NCI-H526 (cell line): ENCODE data around the gene SPATA9.

ENCODE experiments used
- DNase-seq, 2 experiments: peaks; one replicate each; lab custom pipeline; 2025; lab: John Stamatoyannopoulos, UW

The SPATA9 gene

DNA sequence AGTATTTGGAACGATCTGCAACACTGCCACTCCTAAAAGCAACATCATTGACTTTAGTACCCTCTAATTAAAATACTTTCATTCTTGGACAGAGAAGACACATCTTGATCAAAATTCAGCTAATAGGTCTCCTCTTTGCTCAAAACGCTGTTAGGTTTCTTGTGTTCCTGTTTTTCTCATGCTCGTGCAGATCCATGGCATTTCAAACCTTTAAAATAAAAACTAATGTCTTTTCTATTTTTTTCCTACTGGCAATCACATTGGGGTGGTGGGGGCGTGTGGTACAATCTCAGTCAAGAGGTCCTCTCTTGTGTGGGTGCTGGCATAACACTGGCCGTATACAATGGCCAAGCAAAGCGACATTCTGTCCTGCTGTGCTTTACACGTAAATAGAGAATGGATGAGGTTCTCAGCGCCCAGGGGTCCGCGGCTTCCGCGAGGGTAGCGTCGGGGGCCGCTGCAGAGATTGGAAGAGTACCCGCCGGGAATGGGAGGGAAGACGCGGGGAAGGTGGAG is 63.2 kb downstream of the SPATA9 start:
- no peak for DNase-seq

DNA sequence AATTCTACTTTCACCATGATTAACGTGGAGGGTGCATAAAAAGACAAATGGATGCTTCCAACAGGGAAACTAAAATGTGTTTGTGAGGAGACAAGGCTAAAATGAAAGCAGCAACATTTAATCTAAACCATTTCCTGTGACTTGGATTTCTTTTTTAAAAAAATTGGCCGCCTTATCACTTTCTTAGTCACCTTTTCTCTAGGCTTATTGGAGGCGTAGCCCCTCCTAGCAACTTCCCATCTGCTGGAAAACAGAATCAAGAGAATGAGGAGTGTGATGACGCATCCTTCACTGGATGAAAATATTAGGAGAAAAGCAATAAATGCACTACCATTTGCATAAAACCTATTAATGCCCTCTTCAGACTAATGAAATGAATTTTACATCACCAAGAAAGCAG is 63.7 kb downstream of the SPATA9 start:
- no peak for DNase-seq

DNA sequence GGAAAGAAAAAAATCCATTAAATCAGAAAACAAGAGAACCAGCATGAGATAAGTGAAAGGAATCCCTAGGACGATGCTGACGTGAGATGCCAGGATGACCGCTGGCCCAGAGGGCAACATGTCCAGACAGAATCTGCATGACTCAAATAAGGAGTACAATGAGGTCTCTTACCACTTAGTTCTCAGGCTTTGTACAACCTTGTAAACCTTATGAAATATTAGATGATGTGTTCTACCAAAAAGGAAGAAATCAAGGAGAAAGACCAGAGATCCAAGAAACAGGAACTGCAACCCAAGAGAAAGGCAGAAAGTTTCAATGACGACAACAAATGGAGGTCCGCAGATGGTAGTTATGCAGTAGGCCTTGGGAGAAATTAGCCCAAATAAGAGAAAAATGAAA is 65.7 kb downstream of the SPATA9 start:
- no peak for DNase-seq

DNA sequence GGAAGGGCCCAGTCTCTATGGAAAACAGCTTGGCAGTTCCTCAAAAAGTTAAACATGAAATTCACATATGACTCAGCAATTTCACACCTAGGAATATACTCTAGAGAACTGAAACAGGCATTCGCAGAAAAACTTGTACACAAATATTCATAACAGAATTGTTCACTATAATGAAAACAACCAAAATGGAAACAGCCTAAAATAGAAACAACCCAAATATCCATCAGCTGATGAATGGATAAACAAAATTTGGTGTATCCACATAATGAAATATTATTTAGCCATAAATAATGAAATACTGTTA is 67.7 kb downstream of the SPATA9 start:
- DNase-seq: no peak

DNA sequence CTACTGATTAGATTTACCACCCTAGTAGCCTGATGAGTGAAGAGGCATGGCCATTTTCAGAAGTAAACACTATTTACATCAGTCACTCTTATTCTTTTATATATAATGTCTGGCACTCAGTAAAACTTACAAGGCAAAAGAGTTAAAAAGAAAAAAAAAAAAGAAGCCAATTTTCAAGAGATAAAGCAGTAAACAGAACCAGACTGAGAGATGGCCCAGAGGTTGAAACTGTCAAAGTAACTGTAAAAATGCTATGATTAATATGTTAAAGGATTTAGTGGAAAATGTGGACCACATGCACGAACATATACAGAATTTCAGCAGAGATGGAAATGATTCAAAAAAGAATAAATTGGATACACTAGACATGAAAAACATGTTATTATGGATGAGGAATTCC is 69.3 kb downstream of the SPATA9 start:
- DNase-seq: no peak

DNA sequence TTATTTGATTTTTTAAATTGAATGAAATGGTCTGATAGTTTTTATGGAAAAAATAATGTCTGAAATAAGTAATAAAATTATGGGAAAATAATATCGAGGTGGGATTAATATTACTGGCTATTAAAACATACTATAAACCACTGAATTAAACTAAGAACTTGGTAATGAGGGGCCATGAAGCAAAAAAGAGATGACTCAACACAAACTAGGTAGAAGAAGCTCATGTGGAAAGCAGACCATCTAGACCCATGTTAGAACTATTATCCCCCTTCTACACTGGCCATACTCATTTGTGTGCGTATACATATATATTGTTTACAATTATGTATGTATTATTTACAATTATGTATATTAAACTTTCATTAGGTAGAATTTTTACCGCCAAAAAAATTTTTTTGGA is 71.4 kb downstream of the SPATA9 start:
- no peak for DNase-seq

DNA sequence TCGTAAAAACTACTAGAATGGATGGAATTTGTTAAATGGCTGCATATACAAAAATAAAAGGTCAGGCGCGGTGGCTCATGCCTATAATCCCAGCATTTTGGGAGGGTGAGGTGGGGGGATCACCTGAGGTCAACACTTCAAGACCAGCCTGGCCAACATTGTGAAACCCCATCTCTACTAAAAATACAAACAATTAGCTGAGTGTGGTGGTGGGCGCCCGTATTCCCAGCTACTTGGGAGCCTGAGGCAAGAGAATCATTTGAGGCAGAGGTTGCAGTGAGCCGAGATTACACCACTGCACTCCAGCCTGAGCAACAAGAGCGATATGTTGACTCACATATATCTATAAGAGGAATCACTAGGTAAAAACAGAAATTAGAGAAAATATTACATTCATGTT is 72.2 kb downstream of the SPATA9 start:
- no peak for DNase-seq

DNA sequence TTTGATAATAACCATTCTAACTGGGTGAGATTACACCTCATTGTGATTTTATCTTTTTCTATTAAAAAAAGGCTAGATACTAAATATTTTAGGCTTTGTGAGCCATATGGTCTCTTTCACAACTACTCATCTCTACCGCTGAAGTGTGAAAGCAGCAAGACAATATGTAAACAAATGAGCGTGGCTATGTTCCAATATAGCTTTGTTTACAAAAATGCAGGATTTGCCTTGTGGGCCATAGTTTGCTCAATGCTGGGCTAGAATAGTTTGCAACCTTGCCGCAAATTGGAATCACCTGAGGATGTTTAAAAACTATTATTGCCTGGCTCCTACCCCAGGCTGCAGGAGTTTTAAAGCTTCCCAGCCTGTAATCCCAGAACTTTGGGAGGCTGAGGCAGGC is 73.1 kb downstream of the SPATA9 start:
- DNase-seq: no peak
